K562 (cell line): ENCODE data around the gene SUMF2. TPM values are rescaled to one million over a fixed set of nuclear protein-coding genes. Genes with fewer than 3 reads are reported as not detected.

Experiments
- BMI1 ChIP-seq: fragments of 150-350 bp; IDR thresholded peaks from 2 replicates; pipeline ENCODE4 v1.6.1; 2014; ENCODE audit warnings: low read length
- CTBP1 ChIP-seq: fragments of 450-650 bp; IDR thresholded peaks from 2 replicates; pipeline ENCODE4 v1.6.1; 2016; ENCODE audit warnings: borderline replicate concordance
- CTCF ChIP-seq, 3 experiments: IDR thresholded peaks in 2 of 3; conservative IDR thresholded peaks in 1 of 3; 2 replicates each; pipeline ENCODE4 v1.5.1; 2011 to 2012; ENCODE audit warnings: low read length in 3 of 3, mild to moderate bottlenecking in 3 of 3, control low read depth in 2 of 3, improper control_type of control experiment in 1 of 3, inconsistent platforms in 1 of 3, low read depth in 1 of 3, mixed read lengths in 1 of 3, moderate library complexity in 1 of 3; ENCODE audit not compliant: insufficient read depth in 2 of 3
- ELF4 ChIP-seq: fragments of 450-650 bp; formaldehyde crosslinking; IDR thresholded peaks from 2 replicates; pipeline ENCODE4 v1.4.0; 2022; ENCODE audit warnings: missing genetic modification characterization
- ETV6 ChIP-seq, 3 experiments: fragments of 150-350 bp in 1 of 3; sonication (generic) in 1 of 3; formaldehyde crosslinking in 1 of 3; IDR thresholded peaks; 2 replicates each; pipeline versions ENCODE4 v1.6.1 to v1.8.0; 2014 to 2022; ENCODE audit warnings: borderline replicate concordance in 2 of 3, low read depth in 2 of 3, antibody characterized with exemption in 1 of 3, low read length in 1 of 3, mild to moderate bottlenecking in 1 of 3, missing genetic modification reagents in 1 of 3
- FOXJ3 ChIP-seq: sonication (generic); formaldehyde crosslinking; IDR thresholded peaks from 2 replicates; pipeline ENCODE4 v1.4.0; 2020; ENCODE audit warnings: mild to moderate bottlenecking, missing genetic modification reagents
- SIN3A ChIP-seq, 2 experiments: fragments of 150-350 bp in 1 of 2; IDR thresholded peaks; 2 replicates each; pipeline ENCODE4 v1.6.1; 2011 to 2016; ENCODE audit warnings: borderline replicate concordance in 2 of 2, low read depth in 2 of 2, low read length in 2 of 2, mild to moderate bottlenecking in 2 of 2, moderate library complexity in 2 of 2; ENCODE audit not compliant: control insufficient read depth in 1 of 2
- TCF15 ChIP-seq: fragments of 250-450 bp; sonication (Bioruptor Pico); IDR thresholded peaks from 2 replicates; pipeline ENCODE4 v1.8.0; 2022; ENCODE audit warnings: moderate library complexity, mild to moderate bottlenecking, inconsistent platforms
- ZBED1 ChIP-seq: IDR thresholded peaks from 2 replicates; pipeline ENCODE4 v1.6.1; 2014
- ZBTB40 ChIP-seq, 2 experiments: fragments of 450-650 bp in 1 of 2; sonication (generic) in 1 of 2; formaldehyde crosslinking in 1 of 2; IDR thresholded peaks; 2 replicates each; pipeline versions ENCODE4 v1.7.1 to v1.9.0; 2016 to 2022; ENCODE audit warnings: inconsistent platforms in 1 of 2, mild to moderate bottlenecking in 1 of 2, missing genetic modification reagents in 1 of 2
- ZNF511 ChIP-seq: sonication (generic); formaldehyde crosslinking; IDR thresholded peaks from 2 replicates; pipeline ENCODE4 v1.8.0; 2022; ENCODE audit warnings: mild to moderate bottlenecking, missing genetic modification reagents
- ZNF584 ChIP-seq: fragments of 200-800 bp; sonication (Bioruptor generic); IDR thresholded peaks from 2 replicates; pipeline ENCODE4 v1.6.1; 2016; ENCODE audit warnings: low read depth, mild to moderate bottlenecking, missing genetic modification characterization, missing compliant biosample characterization
- ZSCAN32 ChIP-seq: fragments of 450-650 bp; formaldehyde crosslinking; IDR thresholded peaks from 2 replicates; pipeline ENCODE4 v1.4.0; 2020; ENCODE audit warnings: mild to moderate bottlenecking, moderate library complexity
- polyA plus RNA-seq, 8 experiments: library from polyadenylated mRNA; depleted of rRNA in 4 of 8; stranded (reverse) in 5 of 8; unstranded in 3 of 8; fragments of >200 nt; fragmentation: Nextera tagmentation in 2 of 8; fragmentation: Illumina TruSeq in 1 of 8; extraction: Ambion mirVana in 2 of 8; extraction: Trizol in 1 of 8; gene quantifications; 2 replicates each; pipeline versions ENCODE4 v1.2.1 to v1.2.3, GENCODE V29; 2011 to 2014; ENCODE audit warnings: inconsistent platforms in 1 of 8, missing spikeins in 1 of 8
- total RNA-seq, 7 experiments: library from RNA; depleted of rRNA in 6 of 7; stranded (reverse); fragments of >200 nt in 6 of 7; fragmentation: Illumina TruSeq in 2 of 7; extraction: Trizol in 2 of 7; gene quantifications; 2 replicates each; pipeline versions ENCODE4 v1.2.1 to v1.2.3, GENCODE V29; 2011 to 2021; ENCODE audit warnings: low replicate concordance in 1 of 7

The SUMF2 gene
- total and polyA plus RNA-seq, 9 of the 15 experiments (the other 6 are each of a cell fraction or from before 2014, with no cell fraction given): 39.0 to 113 (median 67.7) TPM

GRCh38 chr7:56051339-56052191 is 12.5 kb upstream of the SUMF2 start, which contains the start of the genes CCT6A and PSPH (continued):
- TF ChIP-seq ZBTB40 (IDR thresholded peaks at IDR 0.05) (no peak; the same call in 1 of the 2 replicates), ZBTB40 (CRISPR knock-in tag; IDR thresholded peaks at IDR 0.05) (no peak), ELF4 (CRISPR knock-in tag) (no peak), ZNF511 (peak; percentile 90), ETV6 (IDR thresholded peaks at IDR 0.05; ENCODE audit: borderline replicate concordance in 1 of 2, low read depth in 2 of 2, low read length in 1 of 2) (no peak), ETV6 (CRISPR knock-in tag; IDR thresholded peaks at IDR 0.05; ENCODE audit: borderline replicate concordance) (no peak), ZNF584 (CRISPR knock-in tag) (no peak), ZSCAN32 (CRISPR knock-in tag) (no peak), CTCF (IDR thresholded peaks at IDR 0.05 in 2 of 3, conservative IDR thresholded peaks at IDR 0.05 in 1 of 3; ENCODE audit: insufficient read depth in 2 of 3, low read depth in 1 of 3, low read length in 3 of 3) (no peak), ZBED1 (peak; percentile 68), FOXJ3 (CRISPR knock-in tag) (no peak), SIN3A (IDR thresholded peaks at IDR 0.05; ENCODE audit: borderline replicate concordance in 2 of 2, control insufficient read depth in 1 of 2, low read depth in 2 of 2, low read length in 2 of 2) (peak; percentile 14 to 51; a peak in 1 of 4 replicates), BMI1 (no peak), TCF15 (CRISPR knock-in tag) (no peak), CTBP1 (peak; percentile 85)
